Activated CD8-positive, alpha-beta T cell treated with anti-CD3 and anti-CD28 coated beads, Interleukin-2, amount 10 ng/mL, durations not matched to agents 7 days and 5 days (primary cell): ENCODE measurements around the gene RPS19BP1. TPM values are rescaled to one million over a fixed set of nuclear protein-coding genes. Genes with fewer than 3 reads are reported as not detected.
"Not testable (repeated sequence)": the region's sequence is repeated elsewhere in the genome, so short reads cannot be mapped to it uniquely, and the experiment has no call there.

ENCODE experiments used
- ATAC-seq: fragments of 150-1000 bp; cut with Tn5 transposase; one replicate; pipeline ENCODE4 v1.10.0; 2021; ENCODE audit warnings: moderate library complexity
- CTCF ChIA-PET: fragments of 350-600 bp; sonication (Branson Sonifier 250); formaldehyde crosslinking; loops from one replicate; lab custom pipeline; 2021; ENCODE audit warnings: antibody characterized with exemption; lab: Charles Lee
- POLR2A ChIA-PET: fragments of 350-600 bp; sonication (Branson Sonifier 250); formaldehyde crosslinking; loops from one replicate; lab custom pipeline; 2021; ENCODE audit warnings: antibody characterized with exemption; lab: Charles Lee
- DNase-seq: peaks from one replicate; pipeline ENCODE4 v3.0.0-alpha.2; 2020
- H3K27ac Mint-ChIP-seq: one replicate; pipeline ENCODE4 v1.8.0; 2021; ENCODE audit warnings: mild to moderate bottlenecking, mixed read lengths
- H3K27me3 Mint-ChIP-seq: one replicate; pipeline ENCODE4 v1.8.0; 2021; ENCODE audit warnings: low read depth, mixed read lengths
- H3K36me3 Mint-ChIP-seq: one replicate; pipeline ENCODE4 v1.8.0; 2021; ENCODE audit warnings: low read depth, mixed read lengths
- H3K4me1 Mint-ChIP-seq: one replicate; pipeline ENCODE4 v1.8.0; 2021; ENCODE audit warnings: low read depth, mixed read lengths
- H3K4me3 Mint-ChIP-seq: one replicate; pipeline ENCODE4 v1.8.0; 2021; ENCODE audit warnings: mild to moderate bottlenecking, mixed read lengths
- H3K9me3 Mint-ChIP-seq: one replicate; pipeline ENCODE4 v1.8.0; 2022; ENCODE audit warnings: mixed read lengths; ENCODE audit not compliant: insufficient read depth
- total RNA-seq, 2 experiments: library from RNA; stranded (reverse); gene quantifications; one replicate each; pipeline ENCODE4 v1.2.3, GENCODE V29; 2021

RPS19BP1 gene
- total RNA-seq, 2 experiments from 2014 or later, result 80.1 to 80.2 TPM

GRCh38 chr22:39526736-39527171 is 5.8 kb downstream of the RPS19BP1 start:
- Mint-ChIP-seq H3K36me3 (peaks cover 78% of the 10 kb centered on the region), H3K9me3 (no peaks in the 10 kb centered on the region), H3K4me1 (peaks cover 94% of the 10 kb centered on the region), H3K27me3 (no peaks in the 10 kb centered on the region), H3K27ac (peak overlapping the region; percentile 85), H3K4me3 (peak overlapping the region; percentile 15)
- peak; percentile 11 for ATAC-seq
- ChIA-PET POLR2A (interaction anchor here (4.8 kb wide), 1 partner anchor 209 kb away, joined by 56 read pairs; the partner anchor contains the start of gene RPL3), CTCF (interaction anchor here (1.0 to 8.7 kb wide), 3 partner anchors 9 to 211 kb away, joined by 3 to 264 read pairs (median 4); no protein-coding TSS in a partner anchor)
- no peak for DNase-seq

DNA sequence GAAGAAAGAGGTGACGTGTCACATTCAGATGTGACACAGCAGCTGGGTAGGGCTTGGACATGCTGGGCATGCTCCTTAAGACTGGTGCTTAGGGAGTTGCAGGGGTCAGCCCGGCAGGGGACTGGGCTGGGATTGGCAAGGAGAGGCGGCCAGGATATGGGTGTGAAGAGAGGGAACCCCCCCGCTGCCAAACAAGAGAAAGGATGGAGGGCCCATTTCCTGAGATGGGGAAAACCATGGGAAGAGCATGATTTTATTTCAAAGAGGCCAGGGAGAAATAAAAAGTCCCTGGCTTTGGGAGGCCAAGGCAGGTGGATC is 6.9 kb downstream of the RPS19BP1 start:
- ATAC-seq (no peak), DNase-seq (no peak)
- peaks cover 84% of the 10 kb centered on the region for H3K4me1 Mint-ChIP-seq
- no peaks in the 10 kb centered on the region for H3K9me3 Mint-ChIP-seq
- POLR2A ChIA-PET, result interaction anchor here (0.6 to 3.6 kb wide), 4 partner anchors 24 to 519 kb away, joined by 3 to 14 read pairs (median 5); partner anchors contain the start of genes MIEF1 and RPL3
- peak overlapping the region; percentile 73 for H3K27ac Mint-ChIP-seq
- CTCF ChIA-PET, result interaction anchor here (8.7 kb wide), 1 partner anchor 32 kb away, joined by 264 read pairs; no protein-coding TSS in a partner anchor
- peak overlapping the region; percentile 25 for H3K4me3 Mint-ChIP-seq
- peaks cover 81% of the 10 kb centered on the region for H3K36me3 Mint-ChIP-seq
- no peaks in the 10 kb centered on the region for H3K27me3 Mint-ChIP-seq

- POLR2A ChIA-PET, result interaction anchor here (0.6 to 3.6 kb wide), 9 partner anchors 23 to 519 kb away, joined by 3 to 14 read pairs (median 3); partner anchors contain the start of genes MIEF1, RPL3 and TAB1
- Mint-ChIP-seq H3K9me3 (no peaks in the 10 kb centered on the region), H3K27me3 (no peaks in the 10 kb centered on the region), H3K27ac (peak overlapping the region; percentile 73), H3K4me1 (peaks cover 81% of the 10 kb centered on the region), H3K36me3 (peaks cover 83% of the 10 kb centered on the region), H3K4me3 (peak overlapping the region; percentile 25)
- CTCF ChIA-PET, result interaction anchor here (1.3 to 8.7 kb wide), 2 partner anchors 11 to 31 kb away, joined by 7 to 264 read pairs; no protein-coding TSS in a partner anchor
- ATAC-seq, result no peak
- DNase-seq, result no peak
Measured at GRCh38 chr22:39524753-39525657, 7.5 kb downstream of the RPS19BP1 start.

DNA sequence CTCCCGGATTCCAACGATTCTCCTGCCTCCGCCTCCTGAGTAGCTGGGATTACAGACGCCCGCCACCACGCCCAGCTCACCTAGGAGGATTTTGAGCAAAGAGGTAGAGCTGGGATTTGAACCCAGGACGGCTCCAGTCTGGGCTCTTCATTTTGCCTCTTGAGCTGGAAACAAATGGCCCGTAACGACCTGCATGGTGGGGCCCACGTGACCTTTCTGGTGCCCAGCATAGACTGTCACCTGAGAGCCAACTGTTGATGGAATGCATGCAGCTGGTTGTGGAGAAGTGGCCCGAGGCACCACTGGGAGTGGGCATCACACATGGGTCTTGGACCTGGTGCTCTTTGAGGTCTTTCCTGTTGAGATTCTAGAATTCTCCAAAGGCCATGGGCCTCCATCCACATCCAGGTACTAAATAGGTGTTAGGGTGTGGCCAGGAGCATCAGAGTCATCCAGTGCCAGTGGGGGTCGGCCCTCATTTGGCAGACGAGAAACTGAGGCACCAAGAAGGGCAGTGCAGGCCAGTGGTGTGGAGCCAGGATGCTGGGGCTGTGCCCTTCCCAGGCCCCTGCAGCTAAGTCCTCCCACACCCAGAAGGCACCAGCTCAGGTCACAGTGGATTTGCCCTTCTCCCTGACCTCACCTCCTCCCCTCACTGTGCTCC is 8.3 kb downstream of the RPS19BP1 start:
- H3K36me3 Mint-ChIP-seq, result peaks cover 75% of the 10 kb centered on the region
- DNase-seq (no peak), ATAC-seq (no peak)
- ChIA-PET CTCF (interaction anchor here (1.2 to 8.7 kb wide), 4 partner anchors 9 to 31 kb away, joined by 3 to 264 read pairs (median 6); partner anchors contain the start of gene RPS19BP1), POLR2A (interaction anchor here (0.6 to 3.6 kb wide), 7 partner anchors 11 to 520 kb away, joined by 3 to 14 read pairs (median 4); partner anchors contain the start of gene MIEF1)
- no peaks in the 10 kb centered on the region for H3K9me3 Mint-ChIP-seq
- peak overlapping the region; percentile 34 for H3K4me3 Mint-ChIP-seq
- no peaks in the 10 kb centered on the region for H3K27me3 Mint-ChIP-seq
- H3K4me1 Mint-ChIP-seq, result peaks cover 75% of the 10 kb centered on the region
- peak overlapping the region; percentile 73 for H3K27ac Mint-ChIP-seq

GRCh38 chr22:39522567-39523300 is 9.8 kb downstream of the RPS19BP1 start:
- Mint-ChIP-seq H3K4me3 (peak overlapping the region; percentile 90), H3K9me3 (no peaks in the 10 kb centered on the region), H3K4me1 (peaks cover 73% of the 10 kb centered on the region), H3K27me3 (no peaks in the 10 kb centered on the region), H3K36me3 (peaks cover 65% of the 10 kb centered on the region), H3K27ac (peak overlapping the region; percentile 98)
- ATAC-seq (no peak), DNase-seq (no peak)
- POLR2A ChIA-PET, result interaction anchor here (0.5 to 4.0 kb wide), 14 partner anchors 8 to 801 kb away, joined by 3 to 75 read pairs (median 4); partner anchors contain the start of genes MIEF1, RPL3, RPS19BP1 and TNRC6B
- CTCF ChIA-PET, result interaction anchor here (0.6 to 2.3 kb wide), 8 partner anchors 8 to 352 kb away, joined by 3 to 7 read pairs (median 4); partner anchors contain the start of gene RPS19BP1

DNA sequence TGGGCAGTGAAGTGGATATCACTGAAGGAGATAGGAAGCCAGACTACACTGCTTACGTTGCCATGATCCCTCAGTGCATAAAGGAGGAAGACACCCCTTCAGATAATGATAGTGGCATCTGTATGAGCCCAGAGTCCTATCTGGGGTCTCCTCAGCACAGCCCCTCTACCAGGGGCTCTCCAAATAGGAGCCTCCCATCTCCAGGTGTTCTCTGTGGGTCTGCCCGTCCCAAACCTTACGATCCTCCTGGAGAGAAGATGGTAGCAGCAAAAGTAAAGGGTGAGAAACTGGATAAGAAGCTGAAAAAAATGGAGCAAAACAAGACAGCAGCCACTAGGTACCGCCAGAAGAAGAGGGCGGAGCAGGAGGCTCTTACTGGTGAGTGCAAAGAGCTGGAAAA is 10.5 kb downstream of the RPS19BP1 start:
- peaks cover 67% of the 10 kb centered on the region for H3K4me1 Mint-ChIP-seq
- not testable (repeated sequence) for H3K9me3 Mint-ChIP-seq, H3K27me3 Mint-ChIP-seq, DNase-seq, ATAC-seq
- POLR2A ChIA-PET, result interaction anchor here (0.5 to 4.0 kb wide), 9 partner anchors 8 to 522 kb away, joined by 3 to 75 read pairs (median 6); partner anchors contain the start of genes MIEF1 and RPS19BP1
- H3K27ac Mint-ChIP-seq, result peak overlapping the region; percentile 98
- peaks cover 65% of the 10 kb centered on the region for H3K36me3 Mint-ChIP-seq
- H3K4me3 Mint-ChIP-seq, result peak overlapping the region; percentile 90
- CTCF ChIA-PET, result interaction anchor here (1.1 to 2.3 kb wide), 5 partner anchors 9 to 29 kb away, joined by 3 to 7 read pairs (median 5); partner anchors contain the start of gene RPS19BP1

GRCh38 chr22:39521106-39521885 is 11.3 kb downstream of the RPS19BP1 start:
- peaks cover 67% of the 10 kb centered on the region for H3K36me3 Mint-ChIP-seq
- ChIA-PET POLR2A (interaction anchor here (0.9 to 4.0 kb wide), 9 partner anchors 9 to 401 kb away, joined by 3 to 75 read pairs (median 8); partner anchors contain the start of genes MIEF1, RPL3 and RPS19BP1), CTCF (interaction anchor here (0.7 to 1.7 kb wide), 3 partner anchors 8 to 417 kb away, joined by 3 to 33 read pairs (median 3); no protein-coding TSS in a partner anchor)
- not testable (repeated sequence) for H3K27me3 Mint-ChIP-seq, H3K9me3 Mint-ChIP-seq, ATAC-seq, DNase-seq
- peak overlapping the region; percentile 90 for H3K4me3 Mint-ChIP-seq
- H3K27ac Mint-ChIP-seq, result peak overlapping the region; percentile 98
- H3K4me1 Mint-ChIP-seq, result peaks cover 62% of the 10 kb centered on the region

DNA sequence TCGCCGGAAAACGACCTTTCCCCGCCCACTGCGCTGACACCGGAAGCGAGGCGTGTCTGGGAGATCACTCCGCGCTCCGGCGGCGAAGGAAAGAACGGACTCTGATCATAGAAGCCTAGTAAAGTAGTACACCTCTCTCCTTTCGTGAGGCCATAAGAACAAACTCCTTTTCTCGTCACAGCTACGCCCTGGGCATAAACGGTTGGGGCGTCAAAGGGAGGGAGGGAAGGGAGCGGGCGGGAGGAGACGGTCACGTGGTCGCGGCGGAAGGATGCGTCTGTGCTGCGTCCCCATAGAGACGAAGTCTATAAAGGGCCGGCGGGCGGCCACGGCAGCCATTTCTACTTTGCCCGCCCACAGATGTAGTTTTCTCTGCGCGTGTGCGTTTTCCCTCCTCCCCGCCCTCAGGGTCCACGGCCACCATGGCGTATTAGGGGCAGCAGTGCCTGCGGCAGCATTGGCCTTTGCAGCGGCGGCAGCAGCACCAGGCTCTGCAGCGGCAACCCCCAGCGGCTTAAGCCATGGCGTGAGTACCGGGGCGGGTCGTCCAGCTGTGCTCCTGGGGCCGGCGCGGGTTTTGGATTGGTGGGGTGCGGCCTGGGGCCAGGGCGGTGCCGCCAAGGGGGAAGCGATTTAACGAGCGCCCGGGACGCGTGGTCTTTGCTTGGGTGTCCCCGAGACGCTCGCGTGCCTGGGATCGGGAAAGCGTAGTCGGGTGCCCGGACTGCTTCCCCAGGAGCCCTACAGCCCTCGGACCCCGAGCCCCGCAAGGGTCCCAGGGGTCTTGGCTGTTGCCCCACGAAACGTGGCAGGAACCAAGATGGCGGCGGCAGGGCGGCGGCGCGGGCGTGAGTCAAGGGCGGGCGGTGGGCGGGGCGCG is 12.1 kb downstream of the RPS19BP1 start, which contains the start of gene ATF4:
Gene ATF4, plus strand, starts transcription at position 337 of the 880 bp plus-strand sequence. CDS start 884 bp downstream, outside the sequence.
- Mint-ChIP-seq H3K9me3 (no peaks in the 10 kb centered on the region), H3K27me3 (no peaks in the 10 kb centered on the region), H3K4me1 (peaks cover 61% of the 10 kb centered on the region), H3K27ac (peak within 1 kb of the TSS; percentile 98), H3K4me3 (peak within 1 kb of the TSS; percentile 90), H3K36me3 (peaks cover 70% of the 10 kb centered on the region)
- DNase-seq (peak; percentile 91), ATAC-seq (peak; percentile 38)
- CTCF ChIA-PET, result interaction anchor here (0.6 to 1.7 kb wide), 16 partner anchors 9 to 803 kb away, joined by 3 to 33 read pairs (median 4); partner anchors contain the start of genes MIEF1, RPL3 and TAB1
- POLR2A ChIA-PET, result interaction anchor here (0.5 to 4.0 kb wide), 37 partner anchors 9 to 969 kb away, joined by 3 to 75 read pairs (median 4); partner anchors contain the start of genes CBX7, MIEF1, RPL3 and RPS19BP1
